ENCODE results near the gene GPR157.

DNA sequence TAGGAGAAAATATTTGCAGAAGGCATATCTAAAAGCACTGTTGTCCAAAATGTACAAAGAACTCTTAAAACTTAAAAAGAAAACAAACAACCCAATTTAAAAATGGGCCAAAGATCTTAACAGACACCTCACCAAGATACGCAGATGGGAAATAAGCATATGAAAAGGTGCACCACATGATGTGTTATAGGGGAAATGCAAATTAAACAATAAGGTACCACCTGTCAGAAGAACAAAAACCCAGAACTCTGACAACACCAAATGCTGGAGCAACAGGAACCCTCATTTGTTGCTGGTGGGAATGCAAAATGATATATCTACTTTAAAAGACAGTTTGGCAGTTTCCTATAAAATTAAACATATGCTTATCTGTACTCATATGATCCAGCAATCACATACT, 77.5 kb downstream of the GPR157 start:
- TF ChIP-seq, protein P1, sequence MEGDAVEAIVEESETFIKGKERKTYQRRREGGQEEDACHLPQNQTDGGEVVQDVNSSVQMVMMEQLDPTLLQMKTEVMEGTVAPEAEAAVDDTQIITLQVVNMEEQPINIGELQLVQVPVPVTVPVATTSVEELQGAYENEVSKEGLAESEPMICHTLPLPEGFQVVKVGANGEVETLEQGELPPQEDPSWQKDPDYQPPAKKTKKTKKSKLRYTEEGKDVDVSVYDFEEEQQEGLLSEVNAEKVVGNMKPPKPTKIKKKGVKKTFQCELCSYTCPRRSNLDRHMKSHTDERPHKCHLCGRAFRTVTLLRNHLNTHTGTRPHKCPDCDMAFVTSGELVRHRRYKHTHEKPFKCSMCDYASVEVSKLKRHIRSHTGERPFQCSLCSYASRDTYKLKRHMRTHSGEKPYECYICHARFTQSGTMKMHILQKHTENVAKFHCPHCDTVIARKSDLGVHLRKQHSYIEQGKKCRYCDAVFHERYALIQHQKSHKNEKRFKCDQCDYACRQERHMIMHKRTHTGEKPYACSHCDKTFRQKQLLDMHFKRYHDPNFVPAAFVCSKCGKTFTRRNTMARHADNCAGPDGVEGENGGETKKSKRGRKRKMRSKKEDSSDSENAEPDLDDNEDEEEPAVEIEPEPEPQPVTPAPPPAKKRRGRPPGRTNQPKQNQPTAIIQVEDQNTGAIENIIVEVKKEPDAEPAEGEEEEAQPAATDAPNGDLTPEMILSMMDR (IDR thresholded peaks at IDR 0.05) = no peak
- no peak for TF ChIP-seq POLR2A (IDR thresholded peaks at IDR 0.05)

Measured in uterus (tissue), 2 donors.